K562 (cell line): ENCODE measurements around the gene RIT1.

ENCODE experiments used
- CEBPG ChIP-seq, 3 experiments: fragments of 200-800 bp in 1 of 3; sonication (Bioruptor generic) in 1 of 3; sonication (generic) in 1 of 3; formaldehyde crosslinking in 1 of 3; IDR thresholded peaks in 2 of 3; conservative IDR thresholded peaks in 1 of 3; 2 replicates each; pipeline versions ENCODE4 v1.6.1 to v1.8.0; 2016 to 2022; ENCODE audit warnings: missing compliant biosample characterization in 2 of 3, missing genetic modification characterization in 2 of 3, mild to moderate bottlenecking in 1 of 3, missing genetic modification reagents in 1 of 3
- NCOA4 ChIP-seq: fragments of 450-650 bp; IDR thresholded peaks from 2 replicates; pipeline ENCODE4 v1.6.1; 2018; ENCODE audit warnings: mild to moderate bottlenecking; ENCODE audit not compliant: partially characterized antibody
- NFIC ChIP-seq: fragments of 450-650 bp; IDR thresholded peaks from 2 replicates; pipeline ENCODE4 v1.6.1; 2017; ENCODE audit warnings: mild to moderate bottlenecking, inconsistent platforms
- RUNX1 ChIP-seq: sonication (generic); IDR thresholded peaks from 2 replicates; pipeline ENCODE4 v1.6.1; 2016; ENCODE audit warnings: antibody characterized with exemption, low read depth
- SIN3A ChIP-seq, 2 experiments: fragments of 150-350 bp in 1 of 2; IDR thresholded peaks; 2 replicates each; pipeline ENCODE4 v1.6.1; 2011 to 2016; ENCODE audit warnings: borderline replicate concordance in 2 of 2, low read depth in 2 of 2, low read length in 2 of 2, mild to moderate bottlenecking in 2 of 2, moderate library complexity in 2 of 2; ENCODE audit not compliant: control insufficient read depth in 1 of 2
- TARDBP ChIP-seq: fragments of 450-650 bp; IDR thresholded peaks from 2 replicates; pipeline ENCODE4 v1.6.1; 2016
- TCF7 ChIP-seq: sonication (generic); IDR thresholded peaks from 2 replicates; pipeline ENCODE4 v1.6.1; 2016; ENCODE audit warnings: antibody characterized with exemption, borderline replicate concordance
- TEAD4 ChIP-seq, 2 experiments: sonication (generic) in 1 of 2; formaldehyde crosslinking in 1 of 2; IDR thresholded peaks; 2 replicates each; pipeline versions ENCODE4 v1.6.1 to v1.8.0; 2012 to 2022; ENCODE audit warnings: borderline replicate concordance in 1 of 2, inconsistent platforms in 1 of 2, low read length in 1 of 2, mild to moderate bottlenecking in 1 of 2, missing genetic modification reagents in 1 of 2
- TF ChIP-seq, protein P1 (sequence below): fragments of 250-450 bp; sonication (Bioruptor Pico); IDR thresholded peaks from 2 replicates; pipeline ENCODE4 v1.9.0; 2021; ENCODE audit warnings: mild to moderate bottlenecking, inconsistent platforms
- TF ChIP-seq, protein P2 (sequence below), 3 experiments: fragments of 200-800 bp in 1 of 3; fragments of 250-450 bp in 1 of 3; fragments of 450-650 bp in 1 of 3; sonication (Bioruptor Pico) in 1 of 3; sonication (Bioruptor generic) in 1 of 3; formaldehyde crosslinking in 1 of 3; IDR thresholded peaks; 2 replicates each; pipeline versions ENCODE4 v1.6.1 to v1.8.0; 2016 to 2022; ENCODE audit warnings: mild to moderate bottlenecking in 2 of 3, missing genetic modification characterization in 2 of 3, missing compliant biosample characterization in 1 of 3, moderate library complexity in 1 of 3
- TF ChIP-seq, protein P3 (sequence below): fragments of 450-650 bp; formaldehyde crosslinking; IDR thresholded peaks from 2 replicates; pipeline ENCODE4 v1.4.0; 2020; ENCODE audit warnings: mild to moderate bottlenecking, moderate library complexity
- TF ChIP-seq, protein P4 (sequence below), 3 experiments: IDR thresholded peaks in 2 of 3; conservative IDR thresholded peaks in 1 of 3; 2 replicates each; pipeline ENCODE4 v1.5.1; 2011 to 2012; ENCODE audit warnings: low read length in 3 of 3, mild to moderate bottlenecking in 3 of 3, control low read depth in 2 of 3, improper control_type of control experiment in 1 of 3, inconsistent platforms in 1 of 3, low read depth in 1 of 3, mixed read lengths in 1 of 3, moderate library complexity in 1 of 3; ENCODE audit not compliant: insufficient read depth in 2 of 3
- TF ChIP-seq, protein P5 (sequence below): sonication (generic); formaldehyde crosslinking; IDR thresholded peaks from 2 replicates; pipeline ENCODE4 v1.9.0; 2022; ENCODE audit warnings: mild to moderate bottlenecking, missing genetic modification reagents

DNA sequence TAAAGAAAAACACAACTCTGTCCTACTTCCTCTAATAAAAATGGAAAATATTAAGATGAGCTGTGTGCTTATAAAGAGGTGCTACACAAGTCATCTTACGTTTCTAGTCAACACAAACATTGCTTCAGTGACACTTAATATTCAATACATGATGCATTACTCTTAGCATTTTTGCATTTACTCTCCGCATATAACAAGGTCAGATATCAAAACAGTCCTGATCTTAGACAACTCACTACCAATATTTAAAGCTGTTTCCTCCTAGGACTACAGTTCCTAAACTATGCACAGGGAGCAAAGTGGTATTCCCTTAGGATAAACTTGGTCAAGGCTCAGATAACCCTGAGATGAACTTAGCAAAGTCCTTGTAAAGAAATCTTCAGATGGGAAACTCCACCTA lies 12.3 kb downstream of the RIT1 start:
- TF ChIP-seq SIN3A (IDR thresholded peaks at IDR 0.05; ENCODE audit: borderline replicate concordance in 2 of 2, control insufficient read depth in 1 of 2, low read depth in 2 of 2, low read length in 2 of 2) (no peak), TEAD4 (IDR thresholded peaks at IDR 0.05; ENCODE audit: low read length) (no peak), TEAD4 (CRISPR knock-in tag; IDR thresholded peaks at IDR 0.05; ENCODE audit: borderline replicate concordance) (no peak), CEBPG (CRISPR knock-in tag; IDR thresholded peaks at IDR 0.05) (no peak), CEBPG (tag; conservative IDR thresholded peaks at IDR 0.05 in 1 of 2, IDR thresholded peaks at IDR 0.05 in 1 of 2) (no peak), RUNX1 (no peak), TCF7 (no peak), NCOA4 (no peak), TARDBP (no peak), NFIC (no peak)
- TF ChIP-seq, protein P1, sequence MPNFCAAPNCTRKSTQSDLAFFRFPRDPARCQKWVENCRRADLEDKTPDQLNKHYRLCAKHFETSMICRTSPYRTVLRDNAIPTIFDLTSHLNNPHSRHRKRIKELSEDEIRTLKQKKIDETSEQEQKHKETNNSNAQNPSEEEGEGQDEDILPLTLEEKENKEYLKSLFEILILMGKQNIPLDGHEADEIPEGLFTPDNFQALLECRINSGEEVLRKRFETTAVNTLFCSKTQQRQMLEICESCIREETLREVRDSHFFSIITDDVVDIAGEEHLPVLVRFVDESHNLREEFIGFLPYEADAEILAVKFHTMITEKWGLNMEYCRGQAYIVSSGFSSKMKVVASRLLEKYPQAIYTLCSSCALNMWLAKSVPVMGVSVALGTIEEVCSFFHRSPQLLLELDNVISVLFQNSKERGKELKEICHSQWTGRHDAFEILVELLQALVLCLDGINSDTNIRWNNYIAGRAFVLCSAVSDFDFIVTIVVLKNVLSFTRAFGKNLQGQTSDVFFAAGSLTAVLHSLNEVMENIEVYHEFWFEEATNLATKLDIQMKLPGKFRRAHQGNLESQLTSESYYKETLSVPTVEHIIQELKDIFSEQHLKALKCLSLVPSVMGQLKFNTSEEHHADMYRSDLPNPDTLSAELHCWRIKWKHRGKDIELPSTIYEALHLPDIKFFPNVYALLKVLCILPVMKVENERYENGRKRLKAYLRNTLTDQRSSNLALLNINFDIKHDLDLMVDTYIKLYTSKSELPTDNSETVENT: no peak
- TF ChIP-seq, protein P2, sequence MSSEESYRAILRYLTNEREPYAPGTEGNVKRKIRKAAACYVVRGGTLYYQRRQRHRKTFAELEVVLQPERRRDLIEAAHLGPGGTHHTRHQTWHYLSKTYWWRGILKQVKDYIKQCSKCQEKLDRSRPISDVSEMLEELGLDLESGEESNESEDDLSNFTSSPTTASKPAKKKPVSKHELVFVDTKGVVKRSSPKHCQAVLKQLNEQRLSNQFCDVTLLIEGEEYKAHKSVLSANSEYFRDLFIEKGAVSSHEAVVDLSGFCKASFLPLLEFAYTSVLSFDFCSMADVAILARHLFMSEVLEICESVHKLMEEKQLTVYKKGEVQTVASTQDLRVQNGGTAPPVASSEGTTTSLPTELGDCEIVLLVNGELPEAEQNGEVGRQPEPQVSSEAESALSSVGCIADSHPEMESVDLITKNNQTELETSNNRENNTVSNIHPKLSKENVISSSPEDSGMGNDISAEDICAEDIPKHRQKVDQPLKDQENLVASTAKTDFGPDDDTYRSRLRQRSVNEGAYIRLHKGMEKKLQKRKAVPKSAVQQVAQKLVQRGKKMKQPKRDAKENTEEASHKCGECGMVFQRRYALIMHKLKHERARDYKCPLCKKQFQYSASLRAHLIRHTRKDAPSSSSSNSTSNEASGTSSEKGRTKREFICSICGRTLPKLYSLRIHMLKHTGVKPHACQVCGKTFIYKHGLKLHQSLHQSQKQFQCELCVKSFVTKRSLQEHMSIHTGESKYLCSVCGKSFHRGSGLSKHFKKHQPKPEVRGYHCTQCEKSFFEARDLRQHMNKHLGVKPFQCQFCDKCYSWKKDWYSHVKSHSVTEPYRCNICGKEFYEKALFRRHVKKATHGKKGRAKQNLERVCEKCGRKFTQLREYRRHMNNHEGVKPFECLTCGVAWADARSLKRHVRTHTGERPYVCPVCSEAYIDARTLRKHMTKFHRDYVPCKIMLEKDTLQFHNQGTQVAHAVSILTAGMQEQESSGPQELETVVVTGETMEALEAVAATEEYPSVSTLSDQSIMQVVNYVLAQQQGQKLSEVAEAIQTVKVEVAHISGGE (CRISPR knock-in tag; IDR thresholded peaks at IDR 0.05): no peak
- TF ChIP-seq, protein P3, sequence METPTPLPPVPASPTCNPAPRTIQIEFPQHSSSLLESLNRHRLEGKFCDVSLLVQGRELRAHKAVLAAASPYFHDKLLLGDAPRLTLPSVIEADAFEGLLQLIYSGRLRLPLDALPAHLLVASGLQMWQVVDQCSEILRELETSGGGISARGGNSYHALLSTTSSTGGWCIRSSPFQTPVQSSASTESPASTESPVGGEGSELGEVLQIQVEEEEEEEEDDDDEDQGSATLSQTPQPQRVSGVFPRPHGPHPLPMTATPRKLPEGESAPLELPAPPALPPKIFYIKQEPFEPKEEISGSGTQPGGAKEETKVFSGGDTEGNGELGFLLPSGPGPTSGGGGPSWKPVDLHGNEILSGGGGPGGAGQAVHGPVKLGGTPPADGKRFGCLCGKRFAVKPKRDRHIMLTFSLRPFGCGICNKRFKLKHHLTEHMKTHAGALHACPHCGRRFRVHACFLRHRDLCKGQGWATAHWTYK: no peak
- TF ChIP-seq, protein P4, sequence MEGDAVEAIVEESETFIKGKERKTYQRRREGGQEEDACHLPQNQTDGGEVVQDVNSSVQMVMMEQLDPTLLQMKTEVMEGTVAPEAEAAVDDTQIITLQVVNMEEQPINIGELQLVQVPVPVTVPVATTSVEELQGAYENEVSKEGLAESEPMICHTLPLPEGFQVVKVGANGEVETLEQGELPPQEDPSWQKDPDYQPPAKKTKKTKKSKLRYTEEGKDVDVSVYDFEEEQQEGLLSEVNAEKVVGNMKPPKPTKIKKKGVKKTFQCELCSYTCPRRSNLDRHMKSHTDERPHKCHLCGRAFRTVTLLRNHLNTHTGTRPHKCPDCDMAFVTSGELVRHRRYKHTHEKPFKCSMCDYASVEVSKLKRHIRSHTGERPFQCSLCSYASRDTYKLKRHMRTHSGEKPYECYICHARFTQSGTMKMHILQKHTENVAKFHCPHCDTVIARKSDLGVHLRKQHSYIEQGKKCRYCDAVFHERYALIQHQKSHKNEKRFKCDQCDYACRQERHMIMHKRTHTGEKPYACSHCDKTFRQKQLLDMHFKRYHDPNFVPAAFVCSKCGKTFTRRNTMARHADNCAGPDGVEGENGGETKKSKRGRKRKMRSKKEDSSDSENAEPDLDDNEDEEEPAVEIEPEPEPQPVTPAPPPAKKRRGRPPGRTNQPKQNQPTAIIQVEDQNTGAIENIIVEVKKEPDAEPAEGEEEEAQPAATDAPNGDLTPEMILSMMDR (IDR thresholded peaks at IDR 0.05 in 2 of 3, conservative IDR thresholded peaks at IDR 0.05 in 1 of 3; ENCODE audit: insufficient read depth in 2 of 3, low read depth in 1 of 3, low read length in 3 of 3): no peak
- TF ChIP-seq, protein P5, sequence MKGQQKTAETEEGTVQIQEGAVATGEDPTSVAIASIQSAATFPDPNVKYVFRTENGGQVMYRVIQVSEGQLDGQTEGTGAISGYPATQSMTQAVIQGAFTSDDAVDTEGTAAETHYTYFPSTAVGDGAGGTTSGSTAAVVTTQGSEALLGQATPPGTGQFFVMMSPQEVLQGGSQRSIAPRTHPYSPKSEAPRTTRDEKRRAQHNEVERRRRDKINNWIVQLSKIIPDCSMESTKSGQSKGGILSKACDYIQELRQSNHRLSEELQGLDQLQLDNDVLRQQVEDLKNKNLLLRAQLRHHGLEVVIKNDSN (CRISPR knock-in tag): no peak
